Medulla oblongata (tissue), 1 donor: ENCODE data around the gene SYCE1L.

Experiments used
- DNase-seq: peaks from one replicate; pipeline ENCODE4 v3.0.0-alpha.2; 2015; ENCODE audit errors: extremely low spot score

The SYCE1L gene

GRCh38 chr16:77250400-77250799 lies 51.2 kb downstream of the SYCE1L start:
- DNase-seq = no peak
